Gastroesophageal sphincter (tissue), 4 donors: ENCODE data around the gene SCT. TPM values are rescaled to one million over a fixed set of nuclear protein-coding genes. Genes with fewer than 3 reads are reported as not detected.

Experiments
- ATAC-seq: fragments of 150-250 bp; one replicate; pipeline ENCODE4 v1.9.1; 2016; ENCODE audit warnings: mild to moderate bottlenecking, moderate library complexity
- H3K27ac ChIP-seq, 4 donors: fragments of 200-600 bp; sonication (generic) in 3 of 4; 1 replicate in 3 of 4; 2 replicates in 1 of 4; pipeline ENCODE4 v1.5.1; 2016 to 2019
- H3K27me3 ChIP-seq: fragments of 200-600 bp; sonication (generic); one replicate; pipeline ENCODE4 v1.5.1; 2019
- H3K36me3 ChIP-seq, 2 donors: fragments of 200-600 bp; sonication (generic); one replicate each; pipeline ENCODE4 v1.5.1; 2019; ENCODE audit warnings: control low read depth in 1 of 2
- H3K4me1 ChIP-seq, 3 donors: fragments of 200-600 bp; sonication (generic); 1 replicate in 2 of 3; 2 replicates in 1 of 3; pipeline ENCODE4 v1.5.1; 2016 to 2019; ENCODE audit warnings: control low read depth in 2 of 3
- H3K4me3 ChIP-seq, 2 donors: fragments of 200-600 bp; sonication (generic); one replicate each; pipeline ENCODE4 v1.5.1; 2019; ENCODE audit warnings: mild to moderate bottlenecking in 1 of 2, moderate library complexity in 1 of 2
- H3K9me3 ChIP-seq, 3 donors: fragments of 200-600 bp; sonication (generic); one replicate each; pipeline ENCODE4 v1.5.1; 2017 to 2019; ENCODE audit warnings: control low read depth in 2 of 3
- CTCF ChIP-seq, 4 experiments: fragments of 200-600 bp in 2 of 4; fragments of 450-650 bp in 2 of 4; sonication (generic) in 1 of 4; IDR thresholded peaks; one replicate each; pipeline ENCODE4 v1.5.1; 2017 to 2019; ENCODE audit warnings: antibody characterized with exemption in 4 of 4, mild to moderate bottlenecking in 2 of 4, moderate library complexity in 2 of 4
- EP300 ChIP-seq: sonication (generic); formaldehyde crosslinking; IDR thresholded peaks from one replicate; pipeline ENCODE4 v1.6.1; 2017; ENCODE audit warnings: antibody characterized with exemption, mild to moderate bottlenecking
- POLR2A ChIP-seq, 2 donors: fragments of 450-650 bp; IDR thresholded peaks; one replicate each; pipeline ENCODE4 v1.6.1; 2017; ENCODE audit warnings: antibody characterized with exemption in 2 of 2, mild to moderate bottlenecking in 2 of 2, moderate library complexity in 1 of 2
- POLR2AphosphoS5 ChIP-seq: sonication (generic); formaldehyde crosslinking; IDR thresholded peaks from one replicate; pipeline ENCODE4 v1.6.1; 2017; ENCODE audit warnings: antibody characterized with exemption
- WGBS, 2 donors: methylation state at CpG; one replicate each; pipeline ENCODE4 v1.1.5; 2018; ENCODE audit warnings: low coverage in 1 of 2; 5-methylcytosine and 5-hydroxymethylcytosine counted together
- total RNA-seq, 4 donors: library from RNA; depleted of rRNA; stranded (reverse); fragments of >200 nt; gene quantifications; one replicate each; pipeline ENCODE4 v1.1.0, GENCODE V29; 2016

Gene SCT
- total RNA-seq, 4 donors from 2014 or later: not detected

GRCh38 chr11:623349-623869 lies 3.6 kb downstream of the SCT start:
- no peak for ATAC-seq
- WGBS, 2 donors: 77% methylated on average over 13 of the region's 15 CpGs; no CpG with 5 or more reads in 1 of the 2 donors
- Histone ChIP-seq H3K4me3 (no peak overlapping the region), H3K36me3 (peaks cover 0 to 47% of the 10 kb centered on the region in 2 donors), H3K4me1 (peaks cover 0 to 20% (median 0%) of the 10 kb centered on the region in 3 donors), H3K27ac (no peak overlapping the region), H3K27me3 (peaks cover 28% of the 10 kb centered on the region), H3K9me3 (no peaks in the 10 kb centered on the region)
- TF ChIP-seq POLR2A (IDR thresholded peaks at IDR 0.05) (no peak), CTCF (IDR thresholded peaks at IDR 0.05) (no peak), EP300 (no peak), POLR2AphosphoS5 (no peak)

GRCh38 chr11:621838-622237 lies 5.1 kb downstream of the SCT start:
- 74% methylated on average over 12 of the region's 27 CpGs; no CpG with 5 or more reads in 1 of the 2 donors for WGBS, 2 donors
- Histone ChIP-seq H3K9me3 (no peaks in the 10 kb centered on the region), H3K4me3 (no peak overlapping the region), H3K27ac (no peak overlapping the region), H3K27me3 (peaks cover 28% of the 10 kb centered on the region), H3K36me3 (peaks cover 0 to 57% of the 10 kb centered on the region in 2 donors), H3K4me1 (peaks cover 0 to 13% (median 0%) of the 10 kb centered on the region in 3 donors)
- TF ChIP-seq POLR2A (IDR thresholded peaks at IDR 0.05) (no peak), CTCF (IDR thresholded peaks at IDR 0.05) (no peak), POLR2AphosphoS5 (no peak), EP300 (no peak)
- no peak for ATAC-seq

- Histone ChIP-seq H3K4me3 (no peak overlapping the region), H3K27ac (no peak overlapping the region), H3K27me3 (peaks cover 21% of the 10 kb centered on the region), H3K4me1 (peaks cover 0 to 13% (median 4%) of the 10 kb centered on the region in 3 donors), H3K9me3 (no peaks in the 10 kb centered on the region), H3K36me3 (peaks cover 0 to 57% of the 10 kb centered on the region in 2 donors)
- 75 to 81% methylated on average over 12 to 14 of the region's 45 CpGs for WGBS, 2 donors
- TF ChIP-seq EP300: no peak
- TF ChIP-seq POLR2AphosphoS5: no peak
- no peak for TF ChIP-seq CTCF (IDR thresholded peaks at IDR 0.05)
- TF ChIP-seq POLR2A (IDR thresholded peaks at IDR 0.05): no peak
- ATAC-seq: no peak
Measured at GRCh38 chr11:620935-621814, 5.8 kb downstream of the SCT start.

- ATAC-seq: no peak
- Histone ChIP-seq H3K9me3 (no peaks in the 10 kb centered on the region), H3K27ac (no peak overlapping the region), H3K36me3 (peaks cover 0 to 57% of the 10 kb centered on the region in 2 donors), H3K27me3 (peaks cover 12% of the 10 kb centered on the region), H3K4me1 (peaks cover 0 to 14% (median 7%) of the 10 kb centered on the region in 3 donors), H3K4me3 (no peak overlapping the region)
- WGBS, 2 donors: 100% methylated on average over 1 of the region's 13 CpGs; no CpG with 5 or more reads in 1 of the 2 donors
- TF ChIP-seq CTCF (IDR thresholded peaks at IDR 0.05) (no peak), POLR2AphosphoS5 (no peak), EP300 (no peak), POLR2A (IDR thresholded peaks at IDR 0.05) (no peak)
Measured at GRCh38 chr11:620201-620600, 6.8 kb downstream of the SCT start.
